Central memory CD4-positive, alpha-beta T cell (primary cell): ENCODE results near the gene LRRC61.
A peak's percentile ranks its signal among the peaks of the same experiment; 100 is the strongest.
"Not testable (repeated sequence)": the region's sequence is repeated elsewhere in the genome, so short reads cannot be mapped to it uniquely, and the experiment has no call there.

Experiments used
- DNase-seq: peaks from one replicate; pipeline ENCODE4 v3.0.0; 2022

The LRRC61 gene

DNA sequence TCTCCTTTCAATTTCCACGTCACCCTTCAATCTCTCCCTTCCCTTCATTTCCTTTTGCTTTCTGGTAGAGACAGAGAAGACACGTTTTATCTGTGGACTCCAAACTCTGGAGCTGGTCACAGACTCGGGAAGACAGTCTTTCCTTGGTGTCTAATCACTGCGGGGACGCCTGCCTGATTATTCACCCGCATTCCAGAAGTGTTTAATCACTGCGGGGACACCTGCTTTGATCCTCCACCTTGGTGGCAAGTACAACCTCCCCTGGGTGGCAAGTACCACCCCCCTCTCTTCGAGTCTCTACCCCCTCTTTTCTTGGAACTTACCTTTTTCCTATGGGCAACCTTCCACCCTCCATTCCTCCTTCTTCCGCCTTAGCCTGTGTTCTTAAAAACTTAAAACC, 15.3 kb upstream of the LRRC61 start:
- DNase-seq: no peak

DNA sequence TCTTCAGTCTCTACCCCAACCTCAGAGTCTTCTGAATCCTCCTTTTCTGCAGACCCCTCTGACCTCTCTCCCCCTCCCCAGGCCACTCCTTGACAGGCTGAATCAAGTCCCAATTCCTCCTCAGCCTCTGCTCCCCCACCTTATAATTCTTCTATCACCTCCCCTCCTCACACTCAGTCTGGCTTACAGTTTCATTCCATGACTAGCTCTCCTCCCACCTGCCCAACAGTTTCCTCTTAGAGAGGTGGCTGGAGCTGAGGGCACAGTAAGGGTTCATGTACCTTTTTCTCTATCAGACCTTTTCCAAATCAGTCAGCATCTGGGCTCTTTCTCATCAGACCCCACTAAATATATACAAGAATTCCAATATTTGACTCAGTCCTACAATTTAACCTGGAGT, 14.6 kb upstream of the LRRC61 start:
- no peak for DNase-seq

- no peak for DNase-seq
Measured at GRCh38 chr7:150311146-150311545, 12.0 kb upstream of the LRRC61 start.

DNA sequence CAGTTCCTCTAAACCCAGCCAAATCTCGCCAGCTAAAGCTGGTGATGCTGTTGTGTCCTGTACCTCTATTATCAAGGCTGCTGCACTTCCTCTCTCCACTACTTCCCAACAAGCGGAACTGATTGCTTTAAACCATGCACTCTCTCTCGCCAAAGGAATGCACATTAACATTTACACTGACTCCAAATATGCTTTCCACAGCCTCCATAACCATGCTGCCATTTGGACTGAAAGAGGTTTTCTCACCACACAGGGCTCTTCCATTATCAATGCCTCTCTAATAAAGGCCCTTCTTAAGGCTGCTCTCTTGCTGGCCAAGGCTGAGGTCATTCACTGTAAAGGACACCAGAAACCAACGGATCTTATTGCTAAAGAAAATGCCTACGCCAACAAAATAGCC, 11.4 kb upstream of the LRRC61 start:
- no peak for DNase-seq

DNA sequence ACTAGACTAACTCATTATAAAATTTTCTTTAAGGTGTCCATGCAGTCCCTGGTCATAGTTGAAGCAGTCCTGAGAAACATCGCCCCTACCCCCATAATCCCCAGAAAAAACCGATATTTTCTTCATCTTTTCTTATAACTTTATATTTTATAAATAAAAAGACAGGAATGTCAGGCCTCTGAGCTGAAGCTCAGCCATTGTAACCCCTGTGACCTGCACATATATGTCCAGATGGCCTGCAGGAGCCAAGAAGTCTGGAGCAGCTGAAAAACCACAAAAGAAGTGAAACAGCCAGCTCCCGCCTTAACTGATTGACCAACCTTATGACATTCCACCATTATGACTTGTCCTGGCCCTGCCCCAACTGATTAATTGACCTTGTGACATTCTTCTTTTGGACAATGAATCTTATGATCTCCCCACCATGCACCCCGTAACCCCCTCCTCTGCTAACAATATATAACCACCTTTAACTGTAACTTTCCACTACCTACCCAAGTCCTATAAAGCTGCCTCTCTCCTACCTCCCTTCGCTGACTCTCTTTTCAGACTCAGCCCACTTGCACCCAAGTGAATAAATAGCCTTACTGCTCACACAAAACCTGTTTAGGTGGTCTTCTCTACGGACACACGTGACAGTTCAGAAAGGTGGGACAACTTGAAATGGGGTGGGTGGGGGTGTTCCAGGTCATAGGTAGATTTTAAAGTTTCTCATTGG, 10.3 kb upstream of the LRRC61 start:
- not testable (repeated sequence) for DNase-seq

DNA sequence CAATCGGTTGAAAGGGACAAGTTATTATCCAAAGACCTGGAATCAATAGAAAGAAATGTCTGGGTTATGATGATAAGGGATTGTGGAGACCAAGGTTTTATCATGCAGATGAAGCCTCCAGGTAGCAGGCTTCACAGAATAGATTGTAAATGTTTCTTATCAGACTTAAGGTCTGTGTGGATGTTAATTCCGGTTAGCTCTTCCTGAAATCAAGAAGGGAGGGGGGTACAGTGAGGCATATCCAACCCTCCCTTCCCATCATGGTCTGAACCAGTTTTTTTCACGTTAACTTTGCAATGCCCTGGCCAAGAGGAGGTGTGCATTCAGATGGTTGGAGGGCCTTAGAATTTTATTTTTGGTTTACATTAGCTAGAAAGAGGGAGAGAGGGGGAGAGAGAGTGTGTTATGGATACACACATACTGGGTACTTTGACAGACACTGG, 9.8 kb upstream of the LRRC61 start:
- no peak for DNase-seq

DNA sequence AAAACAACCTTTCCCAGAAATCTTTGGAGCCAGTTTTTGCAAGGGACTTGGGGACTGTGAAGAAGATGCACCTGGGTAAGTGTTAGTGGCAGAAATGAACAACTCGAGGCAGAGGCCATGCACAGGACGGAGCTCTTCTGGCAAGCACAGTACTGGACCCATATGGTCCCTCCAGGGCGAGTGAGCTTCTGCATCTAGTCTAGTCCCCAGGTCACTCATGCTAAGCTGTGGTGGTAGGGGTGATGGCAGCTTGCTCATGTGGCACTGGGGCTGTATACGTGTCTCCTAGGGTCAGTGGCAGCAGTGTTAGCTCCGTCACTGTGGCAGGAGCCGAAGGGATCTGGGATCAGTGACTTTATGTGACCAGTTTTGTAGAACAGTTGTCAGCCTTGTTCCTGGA, 9.3 kb upstream of the LRRC61 start:
- DNase-seq: no peak

- no peak for DNase-seq
Measured at GRCh38 chr7:150314639-150315239, 8.4 kb upstream of the LRRC61 start.

- not testable (repeated sequence) for DNase-seq
Measured at GRCh38 chr7:150316987-150317386, 6.2 kb upstream of the LRRC61 start.

DNA sequence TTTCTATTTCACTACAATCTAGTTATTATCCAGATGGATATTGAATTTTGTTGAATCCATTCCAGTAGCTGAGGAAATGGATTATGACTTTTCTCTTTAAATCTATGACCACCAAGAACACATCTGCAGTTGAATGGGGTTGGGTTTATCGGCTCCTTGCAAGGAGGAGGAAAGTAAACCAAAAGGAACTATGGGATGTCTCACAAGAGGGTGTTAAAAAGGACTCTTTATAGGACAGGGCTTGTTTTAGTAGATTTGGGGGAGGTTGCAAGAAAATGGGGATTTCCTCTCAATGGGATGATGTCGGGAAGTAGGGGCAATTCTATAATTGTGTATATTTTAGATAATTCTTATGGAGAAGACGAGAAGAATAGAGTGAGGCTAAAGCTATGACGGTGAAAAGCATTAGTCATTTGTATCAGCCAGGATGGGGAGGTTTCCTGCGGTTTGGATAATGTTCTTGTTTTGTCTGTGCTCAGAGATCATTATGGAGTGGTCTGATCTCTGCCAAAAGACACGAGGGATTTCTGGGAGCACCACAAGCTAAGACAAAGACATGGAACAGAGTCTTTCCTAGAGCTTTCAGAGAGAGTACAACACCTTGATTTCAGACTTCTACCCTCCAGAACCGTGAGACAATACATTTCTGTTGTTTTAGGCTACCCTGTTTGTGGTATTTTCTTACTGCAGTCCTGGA, 5.3 kb upstream of the LRRC61 start:
- DNase-seq: no peak

DNA sequence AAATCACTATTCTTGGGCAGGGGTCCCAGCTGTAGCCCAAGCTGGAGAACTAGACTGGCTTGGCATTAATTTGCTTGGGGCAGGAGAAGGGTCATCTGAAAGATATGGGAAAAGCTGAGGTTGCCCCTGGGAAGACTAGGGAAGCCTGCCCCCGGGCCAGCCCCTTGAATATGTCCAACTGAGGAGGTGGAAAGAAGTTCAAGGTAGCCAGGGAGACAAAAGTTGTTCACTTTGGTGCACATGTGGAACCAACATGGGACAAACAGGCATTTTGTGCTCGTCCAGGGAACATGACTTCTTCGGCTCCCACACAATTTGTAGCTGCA, 1.4 kb upstream of the LRRC61 start:
- no peak for DNase-seq

- DNase-seq: peak; percentile 49
Measured at GRCh38 chr7:150322114-150322832, 882 bp upstream of the LRRC61 start.

- DNase-seq: peak; percentile 23
Measured at GRCh38 chr7:150323682-150324372, 672 bp downstream of the LRRC61 start.

- DNase-seq: no peak
Measured at GRCh38 chr7:150324373-150324961, 1.3 kb downstream of the LRRC61 start.

DNA sequence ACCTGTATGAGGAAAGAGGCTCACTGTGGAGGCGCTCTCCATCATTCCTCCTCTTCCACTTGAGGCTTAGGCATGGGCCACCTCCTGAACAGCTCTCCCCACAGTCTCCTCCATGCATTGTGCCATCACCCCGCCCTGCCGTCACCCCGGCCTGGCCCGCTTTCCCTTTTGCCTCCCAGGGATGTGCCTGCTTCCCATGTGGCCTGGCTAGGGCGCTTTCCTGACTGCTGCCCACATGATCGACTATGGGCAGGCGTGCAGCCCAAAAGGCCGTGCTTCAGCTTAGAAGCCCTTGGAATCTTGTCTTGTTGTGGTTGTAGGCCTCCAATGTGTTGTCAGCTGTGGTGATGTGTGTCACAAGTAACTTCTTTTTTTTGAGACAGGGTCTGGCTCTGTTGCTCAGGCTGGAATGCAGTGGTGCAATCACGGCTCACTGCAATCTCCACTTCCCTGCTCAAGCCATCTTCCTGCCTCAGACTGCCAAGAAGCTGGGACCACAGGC, 2.0 kb downstream of the LRRC61 start:
- DNase-seq: no peak

DNA sequence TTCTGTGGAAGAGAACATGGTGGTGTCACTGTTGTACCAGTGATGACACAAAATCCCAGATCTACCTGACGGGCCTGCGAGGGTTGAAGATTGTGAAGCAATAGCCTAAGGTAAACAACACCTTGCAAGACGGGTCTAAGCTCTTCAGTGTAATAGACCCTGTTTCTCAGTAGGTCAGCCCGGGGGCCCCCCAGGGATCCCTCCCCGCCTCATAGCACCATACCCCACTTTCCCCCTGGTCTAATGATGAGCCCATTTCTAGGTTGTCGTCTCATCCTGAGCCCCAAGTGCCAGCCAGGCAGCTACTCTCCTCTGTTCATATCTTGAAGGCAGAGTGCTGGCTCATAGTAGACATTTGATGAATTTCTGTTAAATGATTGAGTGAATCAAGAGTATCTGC, 2.7 kb downstream of the LRRC61 start:
- no peak for DNase-seq

- no peak for DNase-seq
Measured at GRCh38 chr7:150326657-150327268, 3.6 kb downstream of the LRRC61 start.

DNA sequence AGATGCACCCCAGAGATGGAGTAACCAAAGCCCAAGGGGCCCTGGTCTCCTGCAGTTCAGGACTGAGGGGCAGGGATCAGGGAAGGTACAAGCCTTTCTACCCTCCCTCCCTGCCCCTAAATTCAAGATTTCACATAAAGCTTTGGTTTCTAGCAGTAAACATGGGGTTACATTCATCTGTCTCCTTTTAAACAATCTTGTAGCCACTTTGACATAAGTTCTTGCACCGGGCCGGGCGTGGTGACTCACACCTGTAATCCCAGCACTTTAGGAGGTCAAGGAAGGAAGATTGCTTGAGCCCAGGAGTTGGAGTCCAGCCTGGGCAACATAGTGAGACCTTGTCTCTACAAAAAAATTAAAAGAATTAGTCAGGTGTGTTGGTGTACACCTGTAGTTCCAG, 4.2 kb downstream of the LRRC61 start:
- no peak for DNase-seq

- DNase-seq: no peak
Measured at GRCh38 chr7:150329331-150330120, 6.4 kb downstream of the LRRC61 start.

GRCh38 chr7:150330211-150330885, 7.2 kb downstream of the LRRC61 start:
- DNase-seq: no peak
